ENCODE measurements around the gene BIN2.

DNA sequence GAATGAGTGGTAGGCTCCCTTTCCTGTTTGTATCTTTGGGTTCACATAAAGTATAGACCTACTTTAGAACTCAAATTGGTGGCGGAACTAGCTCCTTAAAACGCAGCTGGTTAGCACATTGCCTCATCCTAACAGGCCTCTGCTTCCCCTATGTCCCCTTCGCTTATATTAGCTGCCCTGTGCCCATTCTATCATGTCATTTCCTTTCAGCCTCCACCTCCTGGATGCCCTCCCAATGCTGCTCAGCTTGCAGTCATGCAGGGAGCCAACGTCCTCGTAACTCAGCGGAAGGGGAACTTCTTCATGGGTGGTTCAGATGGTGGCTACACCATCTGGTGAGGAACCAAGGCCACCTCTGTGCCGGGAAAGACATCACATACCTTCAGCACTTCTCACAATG lies 81.9 kb downstream of the BIN2 start:
- TF ChIP-seq NFE2L1 (CRISPR knock-in tag; IDR thresholded peaks at IDR 0.05; ENCODE audit: borderline replicate concordance) (no peak), NR2F6 (IDR thresholded peaks at IDR 0.05) (no peak), NR2F6 (CRISPR knock-in tag; IDR thresholded peaks at IDR 0.05) (no peak), RAD21 (CRISPR knock-in tag; IDR thresholded peaks at IDR 0.05) (no peak), NFE2 (CRISPR knock-in tag; IDR thresholded peaks at IDR 0.05) (no peak), ZNF572 (CRISPR knock-in tag; IDR thresholded peaks at IDR 0.05) (no peak), POLR2A (IDR thresholded peaks at IDR 0.05; ENCODE audit: insufficient read depth in 1 of 2, low read depth in 2 of 2, low read length in 2 of 2) (peak in 1 of 2 experiments; percentile 39; a peak in 1 of 4 replicates), ZNF138 (CRISPR knock-in tag; IDR thresholded peaks at IDR 0.05; ENCODE audit: low read depth) (no peak), POLR2AphosphoS5 (IDR thresholded peaks at IDR 0.05; ENCODE audit: low read depth, low read length) (no peak), TARDBP (CRISPR knock-in tag; IDR thresholded peaks at IDR 0.05) (no peak), BRD4 (CRISPR knock-in tag; IDR thresholded peaks at IDR 0.05) (no peak), ZNF703 (CRISPR knock-in tag; IDR thresholded peaks at IDR 0.05; ENCODE audit: borderline replicate concordance) (no peak), CCAR2 (optimal IDR thresholded peaks at IDR 0.05; ENCODE audit: low read depth, low read length) (no peak)
- TF ChIP-seq, protein P1, sequence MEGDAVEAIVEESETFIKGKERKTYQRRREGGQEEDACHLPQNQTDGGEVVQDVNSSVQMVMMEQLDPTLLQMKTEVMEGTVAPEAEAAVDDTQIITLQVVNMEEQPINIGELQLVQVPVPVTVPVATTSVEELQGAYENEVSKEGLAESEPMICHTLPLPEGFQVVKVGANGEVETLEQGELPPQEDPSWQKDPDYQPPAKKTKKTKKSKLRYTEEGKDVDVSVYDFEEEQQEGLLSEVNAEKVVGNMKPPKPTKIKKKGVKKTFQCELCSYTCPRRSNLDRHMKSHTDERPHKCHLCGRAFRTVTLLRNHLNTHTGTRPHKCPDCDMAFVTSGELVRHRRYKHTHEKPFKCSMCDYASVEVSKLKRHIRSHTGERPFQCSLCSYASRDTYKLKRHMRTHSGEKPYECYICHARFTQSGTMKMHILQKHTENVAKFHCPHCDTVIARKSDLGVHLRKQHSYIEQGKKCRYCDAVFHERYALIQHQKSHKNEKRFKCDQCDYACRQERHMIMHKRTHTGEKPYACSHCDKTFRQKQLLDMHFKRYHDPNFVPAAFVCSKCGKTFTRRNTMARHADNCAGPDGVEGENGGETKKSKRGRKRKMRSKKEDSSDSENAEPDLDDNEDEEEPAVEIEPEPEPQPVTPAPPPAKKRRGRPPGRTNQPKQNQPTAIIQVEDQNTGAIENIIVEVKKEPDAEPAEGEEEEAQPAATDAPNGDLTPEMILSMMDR (CRISPR knock-in tag; IDR thresholded peaks at IDR 0.05), result no peak
- TF ChIP-seq, protein P2, sequence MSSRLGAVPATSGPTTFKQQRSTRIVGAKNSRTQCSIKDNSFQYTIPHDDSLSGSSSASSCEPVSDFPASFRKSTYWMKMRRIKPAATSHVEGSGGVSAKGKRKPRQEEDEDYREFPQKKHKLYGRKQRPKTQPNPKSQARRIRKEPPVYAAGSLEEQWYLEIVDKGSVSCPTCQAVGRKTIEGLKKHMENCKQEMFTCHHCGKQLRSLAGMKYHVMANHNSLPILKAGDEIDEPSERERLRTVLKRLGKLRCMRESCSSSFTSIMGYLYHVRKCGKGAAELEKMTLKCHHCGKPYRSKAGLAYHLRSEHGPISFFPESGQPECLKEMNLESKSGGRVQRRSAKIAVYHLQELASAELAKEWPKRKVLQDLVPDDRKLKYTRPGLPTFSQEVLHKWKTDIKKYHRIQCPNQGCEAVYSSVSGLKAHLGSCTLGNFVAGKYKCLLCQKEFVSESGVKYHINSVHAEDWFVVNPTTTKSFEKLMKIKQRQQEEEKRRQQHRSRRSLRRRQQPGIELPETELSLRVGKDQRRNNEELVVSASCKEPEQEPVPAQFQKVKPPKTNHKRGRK (CRISPR knock-in tag; IDR thresholded peaks at IDR 0.05), result no peak

Measured in HepG2 (cell line).